NB4 (cell line): ENCODE results near the gene SLC25A17.

ENCODE experiments used
- POLR2A ChIP-seq: IDR thresholded peaks from 2 replicates; pipeline ENCODE4 v1.6.1; 2011; ENCODE audit warnings: mild to moderate bottlenecking; ENCODE audit not compliant: insufficient read length; ENCODE audit errors: extremely low read depth
- TF ChIP-seq, protein P1 (sequence below): IDR thresholded peaks from one replicate; pipeline ENCODE4 v1.5.1; 2012; ENCODE audit warnings: low read depth, low read length

DNA sequence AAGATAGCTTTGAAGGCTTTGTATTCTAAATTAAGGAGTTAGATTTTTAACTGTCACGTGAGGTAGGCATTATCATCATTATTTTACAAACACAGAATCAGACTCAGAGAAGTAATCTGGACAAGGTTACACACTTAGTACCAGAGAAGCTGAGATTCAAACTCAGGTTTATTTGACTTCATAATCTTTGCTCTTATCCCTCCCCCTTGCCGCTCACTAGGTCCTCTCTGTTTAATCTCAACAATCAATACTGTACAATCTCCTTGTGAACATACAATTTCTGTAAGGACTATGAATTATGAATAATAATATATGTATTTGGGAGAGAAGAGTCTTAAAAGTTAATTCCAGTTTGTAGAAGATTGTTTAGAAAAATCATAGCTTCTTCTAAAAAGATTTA, 48.0 kb upstream of the SLC25A17 start:
- TF ChIP-seq, protein P1, sequence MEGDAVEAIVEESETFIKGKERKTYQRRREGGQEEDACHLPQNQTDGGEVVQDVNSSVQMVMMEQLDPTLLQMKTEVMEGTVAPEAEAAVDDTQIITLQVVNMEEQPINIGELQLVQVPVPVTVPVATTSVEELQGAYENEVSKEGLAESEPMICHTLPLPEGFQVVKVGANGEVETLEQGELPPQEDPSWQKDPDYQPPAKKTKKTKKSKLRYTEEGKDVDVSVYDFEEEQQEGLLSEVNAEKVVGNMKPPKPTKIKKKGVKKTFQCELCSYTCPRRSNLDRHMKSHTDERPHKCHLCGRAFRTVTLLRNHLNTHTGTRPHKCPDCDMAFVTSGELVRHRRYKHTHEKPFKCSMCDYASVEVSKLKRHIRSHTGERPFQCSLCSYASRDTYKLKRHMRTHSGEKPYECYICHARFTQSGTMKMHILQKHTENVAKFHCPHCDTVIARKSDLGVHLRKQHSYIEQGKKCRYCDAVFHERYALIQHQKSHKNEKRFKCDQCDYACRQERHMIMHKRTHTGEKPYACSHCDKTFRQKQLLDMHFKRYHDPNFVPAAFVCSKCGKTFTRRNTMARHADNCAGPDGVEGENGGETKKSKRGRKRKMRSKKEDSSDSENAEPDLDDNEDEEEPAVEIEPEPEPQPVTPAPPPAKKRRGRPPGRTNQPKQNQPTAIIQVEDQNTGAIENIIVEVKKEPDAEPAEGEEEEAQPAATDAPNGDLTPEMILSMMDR: no peak
- TF ChIP-seq POLR2A: no peak
